Measurements from ENCODE around the gene FIZ1.

Gene FIZ1

GRCh38 chr19:55621673-55622231 is 22.4 kb upstream of the FIZ1 start:
- Histone ChIP-seq H3K9me3 (ENCODE audit: insufficient read depth, low read length) (no peaks in the 10 kb centered on the region), H3K4me1 (ENCODE audit: insufficient read depth, insufficient read length) (no peaks in the 10 kb centered on the region), H3K36me3 (ENCODE audit: insufficient read depth, insufficient read length, low read length) (peaks cover 25% of the 10 kb centered on the region), H3K27me3 (ENCODE audit: insufficient read depth, insufficient read length) (no peaks in the 10 kb centered on the region), H3K4me3 (ENCODE audit: insufficient read length, low read depth) (no peak overlapping the region), H3K9ac (ENCODE audit: insufficient read length, low read depth) (no peak overlapping the region)
- DNase-seq (ENCODE audit: low read depth, low spot score) = no peak
- TF ChIP-seq ZNF274 (IDR thresholded peaks at IDR 0.05; ENCODE audit: low read depth, low read length) = no peak
- TF ChIP-seq SUZ12 (IDR thresholded peaks at IDR 0.05; ENCODE audit: extremely low read depth, insufficient read depth, insufficient read length) = no peak
- TF ChIP-seq YY1 (IDR thresholded peaks at IDR 0.05; ENCODE audit: insufficient read depth, insufficient read length) = no peak

DNA sequence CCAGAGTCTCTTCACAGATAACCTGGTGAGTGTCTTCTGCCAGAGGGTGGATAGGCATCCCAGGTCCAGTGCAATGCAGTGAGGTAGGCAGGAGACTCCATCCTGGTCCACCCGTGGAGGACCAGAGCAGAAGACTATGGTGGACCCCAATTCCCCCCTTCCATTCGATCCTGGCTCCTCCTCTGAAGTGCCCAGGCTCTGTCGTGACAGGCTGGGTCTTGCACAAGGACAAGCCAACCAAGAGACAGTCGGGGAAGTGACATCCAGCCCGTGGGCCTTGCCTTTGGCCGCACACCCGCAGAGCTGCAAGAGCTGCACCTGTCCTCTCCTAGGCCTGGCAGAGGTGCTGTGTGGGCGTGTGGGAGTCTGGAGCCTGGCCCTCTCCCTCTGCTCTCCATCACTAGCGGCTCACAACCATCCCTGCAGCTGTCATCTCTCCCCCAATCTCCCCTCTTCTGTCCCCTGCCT is 21.9 kb upstream of the FIZ1 start:
- Histone ChIP-seq H3K4me1 (ENCODE audit: insufficient read depth, insufficient read length) (no peaks in the 10 kb centered on the region), H3K4me3 (ENCODE audit: insufficient read length, low read depth) (no peak overlapping the region), H3K36me3 (ENCODE audit: insufficient read depth, insufficient read length, low read length) (peaks cover 30% of the 10 kb centered on the region), H3K9me3 (ENCODE audit: insufficient read depth, low read length) (no peaks in the 10 kb centered on the region), H3K27me3 (ENCODE audit: insufficient read depth, insufficient read length) (no peaks in the 10 kb centered on the region), H3K9ac (ENCODE audit: insufficient read length, low read depth) (no peak overlapping the region)
- no peak for TF ChIP-seq YY1 (IDR thresholded peaks at IDR 0.05; ENCODE audit: insufficient read depth, insufficient read length)
- no peak for TF ChIP-seq SUZ12 (IDR thresholded peaks at IDR 0.05; ENCODE audit: extremely low read depth, insufficient read depth, insufficient read length)
- no peak for TF ChIP-seq ZNF274 (IDR thresholded peaks at IDR 0.05; ENCODE audit: low read depth, low read length)
- DNase-seq (ENCODE audit: low read depth, low spot score) = no peak

DNA sequence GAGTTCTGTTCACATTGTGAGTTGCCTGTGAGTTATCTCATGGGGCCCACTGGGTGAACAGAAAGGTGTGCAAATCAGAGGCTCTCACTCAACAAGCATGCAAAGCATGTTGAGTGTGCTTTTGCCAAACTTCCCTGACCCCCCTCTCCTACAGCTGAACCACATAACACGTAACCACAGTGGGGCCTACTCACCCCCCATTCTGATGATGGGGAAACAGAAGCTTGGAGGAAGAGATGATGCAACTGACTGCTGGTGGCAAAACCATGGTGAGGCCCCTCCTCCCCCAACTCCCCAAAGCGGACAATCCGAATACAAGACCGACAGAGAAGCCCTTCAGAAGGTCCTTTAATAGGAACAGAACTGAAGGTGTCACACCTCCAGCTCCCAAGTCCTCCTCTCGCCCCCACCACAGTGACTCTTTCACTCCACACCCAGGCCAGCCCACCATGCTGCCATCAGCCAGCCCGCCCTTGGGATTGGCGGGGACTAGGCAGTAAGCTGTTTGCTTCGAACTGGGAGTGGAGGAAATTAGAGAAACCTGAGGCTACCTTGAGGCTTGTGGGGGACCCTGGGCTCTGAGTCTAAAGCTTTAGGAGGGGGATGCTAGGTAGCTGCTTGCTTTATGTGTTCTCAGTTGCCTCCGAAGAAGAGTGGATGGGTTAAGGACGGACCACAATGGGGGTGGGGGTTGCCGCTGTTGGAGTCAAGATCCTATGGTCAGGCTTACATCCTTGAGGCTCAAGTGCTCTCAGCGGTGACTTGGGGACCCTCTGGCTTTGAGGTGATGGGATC is 21.3 kb upstream of the FIZ1 start:
- no peak overlapping the region for H3K9ac ChIP-seq (ENCODE audit: insufficient read length, low read depth)
- H3K27me3 ChIP-seq (ENCODE audit: insufficient read depth, insufficient read length) = no peaks in the 10 kb centered on the region
- DNase-seq (ENCODE audit: low read depth, low spot score) = no peak
- TF ChIP-seq YY1 (IDR thresholded peaks at IDR 0.05; ENCODE audit: insufficient read depth, insufficient read length) (no peak), SUZ12 (IDR thresholded peaks at IDR 0.05; ENCODE audit: extremely low read depth, insufficient read depth, insufficient read length) (no peak), ZNF274 (IDR thresholded peaks at IDR 0.05; ENCODE audit: low read depth, low read length) (no peak)
- no peak overlapping the region for H3K4me3 ChIP-seq (ENCODE audit: insufficient read length, low read depth)
- H3K36me3 ChIP-seq (ENCODE audit: insufficient read depth, insufficient read length, low read length) = peaks cover 35% of the 10 kb centered on the region
- no peaks in the 10 kb centered on the region for H3K4me1 ChIP-seq (ENCODE audit: insufficient read depth, insufficient read length)
- H3K9me3 ChIP-seq (ENCODE audit: insufficient read depth, low read length) = no peaks in the 10 kb centered on the region

- no peak for TF ChIP-seq SUZ12 (IDR thresholded peaks at IDR 0.05; ENCODE audit: extremely low read depth, insufficient read depth, insufficient read length)
- no peak for TF ChIP-seq YY1 (IDR thresholded peaks at IDR 0.05; ENCODE audit: insufficient read depth, insufficient read length)
- no peak for TF ChIP-seq ZNF274 (IDR thresholded peaks at IDR 0.05; ENCODE audit: low read depth, low read length)
- H3K4me3 ChIP-seq (ENCODE audit: insufficient read length, low read depth) = no peak overlapping the region
- no peak overlapping the region for H3K9ac ChIP-seq (ENCODE audit: insufficient read length, low read depth)
- no peak for DNase-seq (ENCODE audit: low read depth, low spot score)
- no peaks in the 10 kb centered on the region for H3K4me1 ChIP-seq (ENCODE audit: insufficient read depth, insufficient read length)
- H3K9me3 ChIP-seq (ENCODE audit: insufficient read depth, low read length) = no peaks in the 10 kb centered on the region
- H3K27me3 ChIP-seq (ENCODE audit: insufficient read depth, insufficient read length) = no peaks in the 10 kb centered on the region
- H3K36me3 ChIP-seq (ENCODE audit: insufficient read depth, insufficient read length, low read length) = peaks cover 46% of the 10 kb centered on the region
These were observed 20.0 kb upstream of the FIZ1 start for GRCh38 chr19:55619286-55619685.

DNA sequence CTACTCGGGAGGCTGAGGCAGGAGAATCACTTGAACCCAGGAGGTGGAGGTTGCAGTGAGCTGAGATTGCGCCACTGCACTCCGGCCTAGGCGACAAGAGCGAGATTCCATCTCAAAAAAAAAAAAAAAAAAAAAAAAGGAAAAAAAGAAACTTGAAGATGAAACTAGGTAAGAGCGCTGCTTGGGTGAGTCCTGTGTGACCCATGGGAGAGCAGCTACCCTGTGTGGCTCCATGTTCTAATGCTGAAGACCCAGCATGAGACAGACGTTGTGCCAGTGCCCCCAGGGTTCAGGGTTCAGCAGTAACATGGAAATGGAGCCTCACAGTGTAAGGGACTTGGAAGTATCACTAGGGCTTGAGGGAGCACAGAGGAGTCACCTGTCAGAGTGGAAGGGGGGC is 19.1 kb upstream of the FIZ1 start:
- no peak overlapping the region for H3K4me3 ChIP-seq (ENCODE audit: insufficient read length, low read depth)
- no peak overlapping the region for H3K9ac ChIP-seq (ENCODE audit: insufficient read length, low read depth)
- no peak for TF ChIP-seq SUZ12 (IDR thresholded peaks at IDR 0.05; ENCODE audit: extremely low read depth, insufficient read depth, insufficient read length)
- DNase-seq (ENCODE audit: low read depth, low spot score) = no peak
- H3K36me3 ChIP-seq (ENCODE audit: insufficient read depth, insufficient read length, low read length) = peaks cover 48% of the 10 kb centered on the region
- no peaks in the 10 kb centered on the region for H3K27me3 ChIP-seq (ENCODE audit: insufficient read depth, insufficient read length)
- no peaks in the 10 kb centered on the region for H3K9me3 ChIP-seq (ENCODE audit: insufficient read depth, low read length)
- no peaks in the 10 kb centered on the region for H3K4me1 ChIP-seq (ENCODE audit: insufficient read depth, insufficient read length)

GRCh38 chr19:55617426-55617825 is 18.1 kb upstream of the FIZ1 start:
- Histone ChIP-seq H3K27me3 (ENCODE audit: insufficient read depth, insufficient read length) (no peaks in the 10 kb centered on the region), H3K4me1 (ENCODE audit: insufficient read depth, insufficient read length) (no peaks in the 10 kb centered on the region), H3K36me3 (ENCODE audit: insufficient read depth, insufficient read length, low read length) (peaks cover 48% of the 10 kb centered on the region), H3K9me3 (ENCODE audit: insufficient read depth, low read length) (no peaks in the 10 kb centered on the region), H3K9ac (ENCODE audit: insufficient read length, low read depth) (no peak overlapping the region), H3K4me3 (ENCODE audit: insufficient read length, low read depth) (no peak overlapping the region)
- no peak for TF ChIP-seq ZNF274 (IDR thresholded peaks at IDR 0.05; ENCODE audit: low read depth, low read length)
- no peak for TF ChIP-seq YY1 (IDR thresholded peaks at IDR 0.05; ENCODE audit: insufficient read depth, insufficient read length)
- TF ChIP-seq SUZ12 (IDR thresholded peaks at IDR 0.05; ENCODE audit: extremely low read depth, insufficient read depth, insufficient read length) = no peak
- DNase-seq (ENCODE audit: low read depth, low spot score) = no peak

GRCh38 chr19:55616395-55616875 is 17.1 kb upstream of the FIZ1 start:
- H3K9me3 ChIP-seq (ENCODE audit: insufficient read depth, low read length) = no peaks in the 10 kb centered on the region
- no peak for DNase-seq (ENCODE audit: low read depth, low spot score)
- no peak for TF ChIP-seq SUZ12 (IDR thresholded peaks at IDR 0.05; ENCODE audit: extremely low read depth, insufficient read depth, insufficient read length)
- no peak for TF ChIP-seq YY1 (IDR thresholded peaks at IDR 0.05; ENCODE audit: insufficient read depth, insufficient read length)
- TF ChIP-seq ZNF274 (IDR thresholded peaks at IDR 0.05; ENCODE audit: low read depth, low read length) = no peak
- no peaks in the 10 kb centered on the region for H3K27me3 ChIP-seq (ENCODE audit: insufficient read depth, insufficient read length)
- no peak overlapping the region for H3K9ac ChIP-seq (ENCODE audit: insufficient read length, low read depth)
- peaks cover 52% of the 10 kb centered on the region for H3K36me3 ChIP-seq (ENCODE audit: insufficient read depth, insufficient read length, low read length)
- H3K4me1 ChIP-seq (ENCODE audit: insufficient read depth, insufficient read length) = peaks cover 2% of the 10 kb centered on the region
- H3K4me3 ChIP-seq (ENCODE audit: insufficient read length, low read depth) = no peak overlapping the region

All from NT2/D1 (cell line).